Neural cell (in vitro differentiated cells): ENCODE data around the gene LIN54. TPM values are rescaled to one million over a fixed set of nuclear protein-coding genes. Genes with fewer than 3 reads are reported as not detected.

Experiments
- H2AFZ ChIP-seq: fragments of 200-600, 300-800 bp; sonication (generic), shearing (Covaris generic); 2 replicates; pipeline ENCODE4 v1.6.0; 2014; ENCODE audit warnings: low read depth, mild to moderate bottlenecking, antibody characterized with exemption, low read length, moderate library complexity
- H3F3A ChIP-seq: fragments of 200-600 bp; shearing (Covaris generic); 2 replicates; pipeline ENCODE4 v1.6.1; 2016; ENCODE audit warnings: mild to moderate bottlenecking, moderate library complexity, mixed read lengths, antibody characterized with exemption, low read length; ENCODE audit not compliant: insufficient read depth, poor library complexity, severe bottlenecking
- H3K27ac ChIP-seq: fragments of 200-600, 300-800 bp; sonication (generic), shearing (Covaris generic); 2 replicates; pipeline ENCODE4 v1.5.1; 2014; ENCODE audit warnings: mild to moderate bottlenecking, low read length, moderate library complexity
- H3K27me3 ChIP-seq: fragments of 300-800, 200-600 bp; sonication (generic), shearing (Covaris generic); 2 replicates; pipeline ENCODE4 v1.6.0; 2014; ENCODE audit warnings: mild to moderate bottlenecking, low read depth, low read length, moderate library complexity; ENCODE audit not compliant: insufficient read depth
- H3K36me3 ChIP-seq: fragments of 300-800, 200-600 bp; sonication (generic), shearing (Covaris generic); 2 replicates; pipeline ENCODE4 v1.5.1; 2014; ENCODE audit warnings: mild to moderate bottlenecking, antibody characterized with exemption, low read length, moderate library complexity; ENCODE audit not compliant: insufficient read depth
- H3K4me2 ChIP-seq: fragments of 300-800, 200-600 bp; sonication (generic), shearing (Covaris generic); 2 replicates; pipeline ENCODE4 v1.6.0; 2014; ENCODE audit warnings: mild to moderate bottlenecking, low read length
- H3K4me3 ChIP-seq: fragments of 300-800, 200-600 bp; sonication (generic), shearing (Covaris generic); 2 replicates; pipeline ENCODE4 v1.5.1; 2014; ENCODE audit warnings: mild to moderate bottlenecking, low read length, moderate library complexity
- H3K79me2 ChIP-seq: fragments of 200-600 bp; shearing (Covaris generic); replicated peaks from 2 replicates; pipeline ENCODE4 v1.6.0; 2014; ENCODE audit warnings: mild to moderate bottlenecking, low read length, moderate library complexity; ENCODE audit not compliant: insufficient read depth
- H3K9ac ChIP-seq: fragments of 300-800, 200-600 bp; sonication (generic), shearing (Covaris generic); 2 replicates; pipeline ENCODE4 v1.6.1; 2016; ENCODE audit warnings: mild to moderate bottlenecking, low read length, mixed read lengths
- H3K9me2 ChIP-seq: fragments of 200-600 bp; shearing (Covaris generic); 2 replicates; pipeline ENCODE4 v1.6.1; 2016; ENCODE audit warnings: mild to moderate bottlenecking, low read length, mixed read lengths; ENCODE audit not compliant: insufficient read depth
- H3K9me3 ChIP-seq: fragments of 200-600, 300-800 bp; sonication (generic), shearing (Covaris generic); 2 replicates; pipeline ENCODE4 v1.6.1; 2016; ENCODE audit warnings: mild to moderate bottlenecking, mixed run types, low read length, moderate library complexity, mixed read lengths
- H4K20me1 ChIP-seq: fragments of 200-600 bp; shearing (Covaris generic); 2 replicates; pipeline ENCODE4 v1.6.1; 2016; ENCODE audit warnings: mild to moderate bottlenecking, mixed run types; ENCODE audit not compliant: insufficient read depth
- CTCF ChIP-seq: fragments of 450-650 bp; IDR thresholded peaks from 2 replicates; pipeline ENCODE4 v1.5.1; 2014; ENCODE audit warnings: antibody characterized with exemption, mild to moderate bottlenecking, moderate library complexity; ENCODE audit not compliant: poor library complexity, severe bottlenecking
- EP300 ChIP-seq: fragments of 450-650 bp; conservative IDR thresholded peaks from 2 replicates; pipeline ENCODE4 v1.6.1; 2014; ENCODE audit warnings: antibody characterized with exemption, mild to moderate bottlenecking, moderate library complexity; ENCODE audit not compliant: poor library complexity, severe bottlenecking
- EZH2 ChIP-seq: fragments of 200-600, 300-800 bp; shearing (Covaris generic), sonication (generic); IDR thresholded peaks from 2 replicates; pipeline ENCODE4 v1.6.1; 2014; ENCODE audit warnings: antibody characterized with exemption, low read length, borderline replicate concordance, mild to moderate bottlenecking; ENCODE audit not compliant: insufficient read depth, poor library complexity, severe bottlenecking
- MXI1 ChIP-seq: fragments of 450-650 bp; conservative IDR thresholded peaks from 2 replicates; pipeline ENCODE4 v1.6.1; 2014; ENCODE audit warnings: antibody characterized with exemption, mild to moderate bottlenecking; ENCODE audit not compliant: poor library complexity, severe bottlenecking
- POLR2AphosphoS5 ChIP-seq: IDR thresholded peaks from 2 replicates; pipeline ENCODE4 v1.6.1; 2012
- RAD21 ChIP-seq: fragments of 450-650 bp; conservative IDR thresholded peaks from 2 replicates; pipeline ENCODE4 v1.6.1; 2014; ENCODE audit warnings: antibody characterized with exemption, mild to moderate bottlenecking, moderate library complexity
- SMC3 ChIP-seq: fragments of 450-650 bp; conservative IDR thresholded peaks from 2 replicates; pipeline ENCODE4 v1.6.1; 2014; ENCODE audit warnings: antibody characterized with exemption, mild to moderate bottlenecking, moderate library complexity; ENCODE audit not compliant: poor library complexity
- TAF1 ChIP-seq: IDR thresholded peaks from 2 replicates; pipeline ENCODE4 v1.6.1; 2012; ENCODE audit warnings: low read depth
- polyA plus RNA-seq: library from polyadenylated mRNA; depleted of rRNA; stranded (reverse); fragments of >200 nt; gene quantifications from 2 replicates; pipeline ENCODE4 v1.2.3, GENCODE V29; 2014
- TF ChIP-seq, protein P1 (sequence below): IDR thresholded peaks from 2 replicates; pipeline ENCODE4 v1.6.1; 2012; ENCODE audit warnings: borderline replicate concordance

Gene LIN54
- polyA plus RNA-seq, 1 donor from 2014 or later: 7.3 TPM

- no peak overlapping the region for H3K4me2 ChIP-seq
- H2AFZ ChIP-seq: no peak overlapping the region
- H3K9me2 ChIP-seq: no peaks in the 10 kb centered on the region
- peaks cover 13% of the 10 kb centered on the region for H3K36me3 ChIP-seq
- H3K27me3 ChIP-seq: no peaks in the 10 kb centered on the region
- no peak overlapping the region for H3K9ac ChIP-seq
- no peak for TF ChIP-seq POLR2AphosphoS5
- TF ChIP-seq EZH2: no peak
- no peak for TF ChIP-seq CTCF
- TF ChIP-seq, protein P1, sequence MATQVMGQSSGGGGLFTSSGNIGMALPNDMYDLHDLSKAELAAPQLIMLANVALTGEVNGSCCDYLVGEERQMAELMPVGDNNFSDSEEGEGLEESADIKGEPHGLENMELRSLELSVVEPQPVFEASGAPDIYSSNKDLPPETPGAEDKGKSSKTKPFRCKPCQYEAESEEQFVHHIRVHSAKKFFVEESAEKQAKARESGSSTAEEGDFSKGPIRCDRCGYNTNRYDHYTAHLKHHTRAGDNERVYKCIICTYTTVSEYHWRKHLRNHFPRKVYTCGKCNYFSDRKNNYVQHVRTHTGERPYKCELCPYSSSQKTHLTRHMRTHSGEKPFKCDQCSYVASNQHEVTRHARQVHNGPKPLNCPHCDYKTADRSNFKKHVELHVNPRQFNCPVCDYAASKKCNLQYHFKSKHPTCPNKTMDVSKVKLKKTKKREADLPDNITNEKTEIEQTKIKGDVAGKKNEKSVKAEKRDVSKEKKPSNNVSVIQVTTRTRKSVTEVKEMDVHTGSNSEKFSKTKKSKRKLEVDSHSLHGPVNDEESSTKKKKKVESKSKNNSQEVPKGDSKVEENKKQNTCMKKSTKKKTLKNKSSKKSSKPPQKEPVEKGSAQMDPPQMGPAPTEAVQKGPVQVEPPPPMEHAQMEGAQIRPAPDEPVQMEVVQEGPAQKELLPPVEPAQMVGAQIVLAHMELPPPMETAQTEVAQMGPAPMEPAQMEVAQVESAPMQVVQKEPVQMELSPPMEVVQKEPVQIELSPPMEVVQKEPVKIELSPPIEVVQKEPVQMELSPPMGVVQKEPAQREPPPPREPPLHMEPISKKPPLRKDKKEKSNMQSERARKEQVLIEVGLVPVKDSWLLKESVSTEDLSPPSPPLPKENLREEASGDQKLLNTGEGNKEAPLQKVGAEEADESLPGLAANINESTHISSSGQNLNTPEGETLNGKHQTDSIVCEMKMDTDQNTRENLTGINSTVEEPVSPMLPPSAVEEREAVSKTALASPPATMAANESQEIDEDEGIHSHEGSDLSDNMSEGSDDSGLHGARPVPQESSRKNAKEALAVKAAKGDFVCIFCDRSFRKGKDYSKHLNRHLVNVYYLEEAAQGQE: no peak
- TF ChIP-seq RAD21: no peak
- TF ChIP-seq SMC3: no peak
- no peak for TF ChIP-seq EP300
- TF ChIP-seq MXI1: no peak
- no peak for TF ChIP-seq TAF1
- no peaks in the 10 kb centered on the region for H4K20me1 ChIP-seq
- H3K4me3 ChIP-seq: no peak overlapping the region
- H3K9me3 ChIP-seq: no peaks in the 10 kb centered on the region
- no peak overlapping the region for H3K27ac ChIP-seq
- no peaks in the 10 kb centered on the region for H3K79me2 ChIP-seq
- H3F3A ChIP-seq: no peaks in the 10 kb centered on the region
These were observed 76.2 kb downstream of the LIN54 start for GRCh38 chr4:82934441-82934840.

GRCh38 chr4:82930848-82931755 lies 79.5 kb downstream of the LIN54 start:
- no peak overlapping the region for H2AFZ ChIP-seq
- no peak overlapping the region for H3K9ac ChIP-seq
- no peak overlapping the region for H3K4me2 ChIP-seq
- H3K36me3 ChIP-seq: peaks cover 3% of the 10 kb centered on the region
- H3K9me3 ChIP-seq: no peaks in the 10 kb centered on the region
- TF ChIP-seq POLR2AphosphoS5 (no peak), SMC3 (no peak), EZH2 (no peak), EP300 (no peak), RAD21 (no peak), MXI1 (no peak), TAF1 (no peak), CTCF (no peak)
- TF ChIP-seq, protein P1: no peak
- no peaks in the 10 kb centered on the region for H3K9me2 ChIP-seq
- H3K27me3 ChIP-seq: no peaks in the 10 kb centered on the region
- no peak overlapping the region for H3K27ac ChIP-seq
- no peaks in the 10 kb centered on the region for H3K79me2 ChIP-seq
- H3F3A ChIP-seq: no peaks in the 10 kb centered on the region
- H4K20me1 ChIP-seq: no peaks in the 10 kb centered on the region
- H3K4me3 ChIP-seq: no peak overlapping the region
